GM19452 (cell line): ENCODE measurements around the gene CA7.

Experiments used
- ATAC-seq: cut with Tn5 transposase; IDR thresholded peaks from one replicate; pipeline ENCODE4 v1.9.1; 2021; ENCODE audit not compliant: unreplicated experiment

CA7 gene

DNA sequence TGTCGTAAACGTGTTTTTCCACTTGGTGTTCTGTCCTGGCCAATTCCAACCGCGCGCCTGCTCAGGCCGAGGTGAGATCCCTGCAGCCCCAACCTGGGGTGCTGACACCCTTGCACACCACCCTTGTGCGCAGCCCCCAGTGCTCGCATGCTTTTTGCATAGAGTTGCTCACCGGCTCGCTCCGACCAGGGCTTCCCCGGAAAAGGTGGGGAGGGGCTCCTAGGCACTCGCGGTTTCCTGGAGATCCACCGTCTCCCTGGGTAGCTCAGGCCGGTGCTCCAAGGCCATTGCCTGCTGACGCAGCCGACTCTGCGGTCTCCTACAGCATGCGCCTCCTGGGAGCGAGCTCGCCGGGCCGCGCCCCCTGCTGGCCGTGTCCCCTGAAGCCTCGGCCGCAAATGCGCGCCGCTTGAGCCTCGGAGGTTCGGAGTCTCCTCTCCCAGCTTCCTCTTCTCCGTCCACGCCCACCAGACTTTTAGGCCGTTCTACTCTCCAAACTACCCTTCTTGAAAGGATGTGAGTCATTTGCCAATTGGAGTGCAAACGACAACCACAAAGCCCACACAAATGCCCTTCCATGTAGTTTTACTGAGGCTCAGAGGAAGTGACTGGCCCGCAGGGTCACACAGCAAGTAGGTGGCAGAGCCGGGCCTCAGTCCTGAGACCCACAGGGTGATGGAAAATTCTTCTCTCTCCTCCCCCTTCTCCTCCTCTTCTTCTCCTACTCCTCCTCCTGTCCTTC is 28.9 kb downstream of the CA7 start:
- ATAC-seq, result peak; percentile 85

DNA sequence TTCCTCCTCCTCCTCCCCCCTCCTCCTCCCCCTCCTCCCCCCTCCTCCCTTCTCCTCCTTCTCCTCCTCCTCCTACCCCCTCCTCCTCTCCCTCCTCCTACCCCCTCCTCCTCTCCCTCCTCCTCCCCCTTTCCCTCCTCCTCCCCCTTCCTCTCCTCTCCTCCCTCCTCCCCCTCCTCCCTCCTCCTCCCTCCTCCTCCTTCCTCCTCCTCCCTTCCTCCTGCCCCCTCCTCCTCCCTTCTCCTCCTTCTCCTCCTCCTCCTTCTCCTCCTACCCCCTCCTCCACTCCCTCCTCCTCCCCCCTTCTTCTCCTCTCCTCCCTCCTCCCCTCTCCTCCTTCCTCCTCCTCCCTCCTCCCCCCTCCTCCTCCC is 29.5 kb downstream of the CA7 start:
- no peak for ATAC-seq

DNA sequence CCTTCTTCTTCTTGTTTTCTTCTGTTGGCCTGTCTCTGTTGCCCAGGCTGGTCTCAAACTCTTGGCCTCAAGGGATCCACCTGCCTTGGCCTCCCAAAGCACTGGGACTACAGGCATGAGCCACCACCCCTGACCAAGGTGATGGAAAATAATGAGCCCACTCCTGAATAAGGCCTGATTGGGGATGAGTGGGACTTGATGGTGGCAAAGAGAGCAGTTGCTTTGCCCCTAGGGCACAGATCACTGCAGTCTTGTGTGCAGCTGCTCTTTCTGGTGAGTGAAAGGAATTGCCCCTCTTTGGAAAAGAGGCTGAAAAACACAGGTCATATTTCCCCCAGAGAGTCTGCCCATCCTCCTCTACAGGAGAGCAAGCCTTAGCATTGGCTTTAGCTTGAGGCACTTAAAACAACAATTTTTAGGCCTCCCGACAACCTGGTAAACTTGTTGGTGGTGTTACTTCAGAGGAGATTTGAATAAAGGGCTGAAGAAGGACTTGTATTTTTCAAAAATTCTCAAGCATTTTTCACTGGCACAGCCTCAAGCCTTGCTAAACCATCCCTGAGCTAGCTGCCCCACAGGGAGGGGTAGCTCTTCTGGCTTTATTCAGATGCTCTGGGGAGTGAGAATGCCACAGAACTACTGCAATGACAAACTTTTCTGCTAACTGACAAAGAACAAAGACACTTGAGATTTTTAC is 30.0 kb downstream of the CA7 start:
- no peak for ATAC-seq

DNA sequence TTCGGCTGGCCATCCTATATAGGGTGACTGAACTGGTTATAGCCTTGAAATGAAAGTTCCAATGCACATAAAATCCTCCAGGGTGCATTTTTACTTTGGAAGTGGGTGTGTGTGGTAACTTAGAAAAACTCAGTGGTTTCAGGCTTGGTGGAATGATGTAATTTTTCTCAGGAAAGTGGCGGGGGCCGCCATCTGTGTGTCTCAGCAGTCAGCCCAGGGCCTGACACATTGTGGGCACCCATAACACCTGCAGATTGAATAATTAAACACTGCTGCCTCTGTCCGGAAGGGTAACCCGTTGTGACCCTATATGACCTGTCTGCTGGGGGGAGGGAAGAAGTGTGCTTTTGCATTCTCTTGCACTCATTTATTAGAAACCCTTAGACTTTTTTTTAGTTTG is 33.9 kb downstream of the CA7 start:
- ATAC-seq, result peak; percentile 22

DNA sequence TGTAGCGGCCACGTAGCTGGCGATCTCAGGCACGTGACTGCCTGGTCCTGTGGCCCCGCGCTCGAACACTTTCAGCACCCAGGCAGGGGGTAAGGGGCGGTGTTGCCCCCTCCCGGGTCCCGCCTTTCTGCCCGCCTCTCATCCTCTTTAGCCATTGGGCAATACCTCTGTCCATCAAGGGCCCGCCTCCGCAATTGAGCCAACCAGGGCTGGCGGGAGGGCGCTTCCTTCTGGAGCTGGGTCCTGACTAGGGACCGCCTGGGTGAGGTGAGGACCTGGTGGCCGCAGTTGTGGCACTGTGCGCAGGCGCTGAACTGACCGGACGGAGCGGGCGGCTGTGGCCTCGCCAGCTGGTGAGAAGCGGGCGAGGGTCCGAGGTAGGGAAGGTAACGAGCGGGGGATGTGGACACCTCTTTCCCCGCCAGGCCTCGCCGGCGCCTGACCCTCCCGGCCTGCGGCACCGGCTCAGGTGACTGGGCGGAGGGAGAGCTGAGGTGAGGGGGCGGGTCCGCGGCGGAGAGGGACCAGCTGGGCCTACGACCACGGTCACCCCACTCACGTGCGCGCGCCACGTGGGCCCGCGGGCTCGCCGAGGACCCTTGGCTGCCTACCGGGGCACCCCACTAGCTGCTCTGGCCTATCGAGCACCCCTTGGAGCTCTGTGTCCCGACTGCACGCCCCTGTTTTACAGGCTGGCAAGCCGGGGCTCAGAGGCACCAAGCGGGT is 36.2 kb downstream of the CA7 start, which contains the start of gene PDP2:
PDP2 (plus strand) TSS at position 228 of the 726 bp plus-strand sequence. CDS start 3,770 bp downstream, outside the sequence.
- ATAC-seq, result peak; percentile 91

DNA sequence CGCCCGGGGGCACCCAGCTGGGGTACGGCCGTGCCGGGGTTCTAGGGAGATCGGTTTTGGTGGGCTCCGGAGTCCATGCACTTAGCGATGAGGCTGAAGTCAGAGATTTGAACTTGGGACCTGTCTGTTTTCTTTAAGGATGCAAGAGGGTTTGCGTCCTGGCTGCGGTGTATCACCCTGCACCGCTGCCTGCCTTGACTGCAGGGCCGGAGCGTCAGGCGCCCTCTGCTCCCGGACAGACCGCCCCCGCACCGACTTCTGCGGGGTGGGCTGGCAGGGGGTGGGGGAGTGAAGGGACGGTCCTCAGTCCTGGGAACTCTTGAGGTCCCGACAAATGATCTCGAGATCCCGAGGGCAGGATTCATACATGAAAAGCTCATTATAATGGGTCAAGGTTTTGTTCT is 36.8 kb downstream of the CA7 start:
- peak; percentile 8 for ATAC-seq

DNA sequence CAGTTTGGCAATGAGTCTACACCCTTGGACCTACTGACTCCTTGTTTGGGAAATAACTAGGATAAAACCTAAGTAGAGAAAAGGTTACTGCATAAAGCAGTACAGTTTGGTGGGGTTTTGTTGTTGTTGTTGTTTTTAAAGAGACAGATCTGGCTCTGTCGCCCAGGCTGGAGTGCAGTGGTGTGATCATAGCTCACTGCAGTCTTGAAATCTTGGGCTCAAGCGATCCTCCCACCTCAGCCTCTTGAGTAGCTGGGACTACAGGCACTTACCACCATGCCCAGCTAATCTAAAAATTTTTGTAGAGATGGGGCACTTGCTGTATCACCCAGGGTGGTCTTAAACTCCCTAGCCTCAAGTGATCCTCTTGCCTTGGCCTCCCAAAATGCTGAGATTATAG is 37.3 kb downstream of the CA7 start:
- no peak for ATAC-seq

DNA sequence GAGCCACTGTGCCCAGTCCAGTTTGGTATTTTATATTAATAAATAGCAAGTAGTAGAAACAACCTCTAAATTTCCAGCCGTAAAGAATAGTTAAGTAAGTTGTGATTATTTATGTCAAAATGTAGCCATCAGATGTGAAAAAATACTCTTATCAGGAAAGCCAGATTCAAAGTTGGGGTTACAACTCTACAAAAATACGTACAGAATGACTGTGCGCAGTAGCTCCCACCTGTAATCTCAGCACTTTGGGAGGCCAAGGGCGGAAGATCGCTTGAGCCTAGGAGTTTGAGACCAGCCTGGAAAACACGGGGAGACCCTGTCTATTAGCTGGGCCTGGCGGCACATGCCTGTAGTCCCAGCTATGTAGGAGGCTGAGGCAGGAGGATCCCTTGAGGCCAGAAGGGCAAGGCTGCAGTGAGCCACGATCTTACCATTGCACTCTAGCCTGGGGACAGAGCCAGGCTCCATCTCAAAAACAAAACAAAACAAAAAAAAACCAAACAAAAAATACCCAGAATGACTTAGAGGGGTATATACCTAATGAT is 37.8 kb downstream of the CA7 start:
- no peak for ATAC-seq

DNA sequence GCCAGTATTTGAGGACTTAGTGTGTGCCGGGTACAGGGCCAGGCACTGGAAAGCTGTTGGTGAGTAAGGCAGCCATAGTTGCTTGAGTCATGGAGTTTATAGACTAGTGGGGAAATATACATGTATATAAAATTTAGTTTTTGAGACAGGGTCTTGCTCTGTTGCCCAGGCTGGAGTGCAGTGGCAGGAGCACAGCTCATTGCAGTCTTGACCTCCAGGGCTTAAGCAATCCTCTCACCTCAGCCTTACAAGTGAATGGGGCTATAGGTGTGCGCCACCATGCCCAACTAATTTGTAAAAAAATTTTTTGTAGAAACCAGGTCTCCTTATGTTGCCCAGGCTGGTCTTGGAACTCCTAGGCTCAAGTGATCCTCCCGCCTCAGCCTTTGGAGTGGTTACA is 38.5 kb downstream of the CA7 start:
- ATAC-seq, result no peak

DNA sequence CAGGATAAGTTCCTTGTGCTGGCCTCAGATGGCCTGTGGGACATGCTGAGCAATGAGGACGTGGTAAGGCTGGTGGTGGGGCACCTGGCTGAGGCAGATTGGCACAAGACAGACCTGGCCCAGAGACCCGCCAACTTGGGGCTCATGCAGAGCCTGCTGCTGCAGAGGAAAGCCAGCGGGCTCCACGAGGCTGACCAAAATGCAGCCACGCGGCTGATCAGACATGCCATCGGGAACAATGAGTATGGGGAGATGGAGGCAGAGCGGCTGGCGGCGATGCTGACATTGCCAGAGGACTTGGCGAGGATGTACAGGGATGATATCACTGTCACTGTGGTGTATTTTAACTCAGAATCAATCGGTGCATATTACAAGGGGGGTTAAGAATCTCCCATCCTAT is 41.3 kb downstream of the CA7 start:
- no peak for ATAC-seq

DNA sequence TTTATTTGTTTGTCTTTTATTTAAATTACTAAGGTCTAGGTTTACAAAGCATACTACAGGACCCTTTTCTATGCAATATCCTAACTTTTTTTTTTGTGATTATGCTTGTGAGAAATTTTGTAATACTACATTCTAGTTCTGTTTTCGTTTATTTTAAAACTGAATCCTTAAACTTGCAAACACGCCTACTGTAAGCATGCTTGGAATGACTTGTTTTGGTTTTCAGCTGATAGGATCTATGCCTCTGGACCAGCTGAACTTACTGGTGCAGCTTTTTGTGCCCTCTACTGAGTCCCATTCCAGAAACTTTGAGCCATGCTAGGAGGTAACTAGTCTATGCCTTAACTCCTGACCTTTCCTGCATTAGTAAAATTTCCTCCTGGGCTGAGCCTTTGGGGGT is 42.1 kb downstream of the CA7 start:
- ATAC-seq, result no peak

DNA sequence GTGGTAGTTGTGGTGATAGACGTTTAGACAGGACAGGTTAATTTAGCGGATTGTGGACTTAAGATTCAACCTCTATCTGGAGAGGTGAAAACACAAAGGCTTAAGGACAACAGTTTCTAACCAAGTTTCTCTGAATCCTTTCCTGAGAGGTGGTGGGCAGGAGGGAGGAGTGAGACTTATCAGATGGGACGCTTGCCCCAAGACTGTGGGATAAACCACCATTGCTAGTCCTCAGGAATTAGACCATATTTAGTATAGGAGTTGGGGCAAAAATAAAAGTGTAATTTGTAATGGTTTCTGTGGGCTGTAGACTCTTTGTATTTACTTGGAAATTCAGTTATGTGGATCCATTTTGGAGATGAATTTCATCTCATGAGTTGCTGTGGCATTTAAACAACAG is 42.7 kb downstream of the CA7 start:
- ATAC-seq, result no peak

DNA sequence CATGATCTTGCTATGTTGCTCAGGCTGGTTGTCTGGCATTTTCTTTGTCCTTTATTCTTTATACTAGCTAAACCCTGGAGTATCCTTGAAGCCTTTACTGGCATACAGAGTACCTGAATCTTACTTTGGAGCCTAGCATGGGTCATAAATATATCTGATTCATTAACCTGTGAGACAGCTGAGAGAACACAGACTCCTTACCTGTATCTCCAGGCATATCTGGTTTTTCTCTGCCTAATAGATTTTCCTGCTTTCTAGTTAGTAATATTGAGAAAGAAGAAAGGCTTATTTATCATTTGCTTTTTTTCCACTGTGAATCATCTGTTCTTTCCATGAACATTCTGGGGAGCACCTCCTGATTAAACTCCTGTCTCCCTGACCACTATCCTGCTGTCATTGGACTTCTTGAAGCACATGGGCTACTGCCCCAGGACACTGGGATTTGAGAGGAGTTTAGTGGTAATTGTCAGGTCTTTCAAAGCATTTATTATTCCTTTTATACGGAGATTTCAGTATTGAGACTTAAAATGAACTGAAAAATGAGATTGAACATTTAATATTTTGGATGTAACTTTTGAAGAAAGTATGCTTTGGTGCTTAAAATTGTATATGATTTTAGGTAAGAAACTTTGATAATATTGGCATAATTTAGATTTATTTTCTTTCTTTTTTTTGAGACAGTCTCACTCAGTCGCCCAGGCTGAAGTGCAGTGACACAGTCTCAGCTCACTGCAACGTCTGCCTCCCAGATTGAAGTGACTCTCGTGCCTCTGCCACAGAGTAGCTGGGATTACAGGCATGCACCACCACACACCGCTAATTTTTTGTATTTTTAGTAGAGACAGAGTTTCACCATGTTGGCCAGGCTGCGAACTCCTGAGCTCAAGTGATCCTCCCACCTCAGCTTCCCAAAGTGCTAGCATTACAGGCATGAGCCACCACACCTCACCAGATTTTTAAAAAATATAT is 44.7 kb downstream of the CA7 start:
- no peak for ATAC-seq

DNA sequence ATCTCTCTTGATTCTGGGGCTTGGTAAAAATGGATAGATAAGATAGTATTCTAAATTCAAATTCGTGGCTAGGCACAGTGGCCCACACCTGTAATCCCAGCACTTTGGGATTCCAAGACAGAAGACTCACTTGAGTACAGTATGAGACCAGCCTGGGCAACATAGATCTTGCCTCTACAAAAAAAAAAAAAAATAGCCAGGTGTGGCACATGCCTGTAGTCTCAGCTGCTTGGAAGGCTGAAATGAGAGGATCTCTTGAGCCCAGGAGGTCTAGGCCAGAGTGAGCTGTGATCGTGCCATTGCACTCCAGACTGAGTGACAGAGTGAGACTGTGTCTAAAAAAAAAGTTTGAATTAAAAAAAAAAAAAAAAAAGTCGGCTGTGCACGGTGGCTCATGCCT is 45.4 kb downstream of the CA7 start:
- no peak for ATAC-seq

DNA sequence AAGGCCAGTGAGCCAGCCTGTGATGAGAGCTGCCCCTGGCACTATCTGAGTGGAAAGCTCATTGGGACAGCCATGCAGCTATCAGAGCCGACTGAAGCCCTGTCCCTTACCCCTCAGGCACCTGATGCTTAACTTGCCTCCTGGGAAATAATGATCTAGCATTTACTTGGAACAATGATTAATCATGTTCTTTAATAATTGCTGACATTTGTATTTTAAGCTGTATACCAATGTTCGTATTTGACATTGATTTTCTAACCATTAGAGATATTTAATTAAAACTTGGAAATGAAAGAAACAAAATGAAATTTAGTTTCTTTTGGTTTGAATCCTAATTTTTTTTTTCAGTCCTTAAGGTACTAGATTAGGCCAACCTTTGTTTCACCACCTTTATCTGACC is 46.6 kb downstream of the CA7 start:
- no peak for ATAC-seq

DNA sequence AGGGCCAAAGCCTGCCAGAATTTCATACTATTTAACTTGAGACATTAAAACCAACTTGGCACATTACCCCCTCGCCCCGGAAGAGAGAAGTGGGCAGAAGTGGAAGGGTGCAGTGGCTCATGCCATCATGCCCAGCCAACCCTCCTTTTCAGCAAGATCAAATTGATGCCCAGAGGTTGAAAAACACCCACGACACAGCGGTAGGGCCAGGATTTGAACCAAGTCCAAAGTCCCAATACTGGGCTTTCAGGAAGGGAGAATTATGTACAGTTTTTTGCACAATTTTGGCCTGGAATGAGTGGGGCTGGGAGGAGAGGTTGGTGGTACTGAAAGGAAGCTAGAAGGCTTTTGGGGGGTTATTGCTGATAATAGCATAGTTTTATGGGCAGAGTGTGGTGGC is 47.1 kb downstream of the CA7 start:
- ATAC-seq, result no peak

DNA sequence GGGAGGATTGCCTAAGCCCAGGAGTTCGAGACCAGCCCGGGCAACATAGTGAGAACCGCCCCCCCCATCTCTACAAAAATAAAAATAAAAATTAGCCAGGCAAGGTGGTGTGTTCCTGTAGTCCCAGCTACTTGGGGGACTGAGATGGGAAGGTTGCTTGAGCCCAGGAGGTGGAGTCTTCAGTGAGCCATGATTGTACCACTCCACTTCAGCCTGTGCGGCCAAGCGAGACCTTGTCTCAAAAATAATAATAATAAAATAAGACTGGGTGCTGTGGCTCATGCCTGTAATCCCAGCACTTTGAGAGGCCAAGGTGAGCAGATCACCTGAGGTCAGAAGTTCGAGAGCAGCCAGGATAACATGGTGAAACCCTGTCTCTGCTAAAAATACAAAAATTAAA is 47.6 kb downstream of the CA7 start:
- ATAC-seq, result no peak

DNA sequence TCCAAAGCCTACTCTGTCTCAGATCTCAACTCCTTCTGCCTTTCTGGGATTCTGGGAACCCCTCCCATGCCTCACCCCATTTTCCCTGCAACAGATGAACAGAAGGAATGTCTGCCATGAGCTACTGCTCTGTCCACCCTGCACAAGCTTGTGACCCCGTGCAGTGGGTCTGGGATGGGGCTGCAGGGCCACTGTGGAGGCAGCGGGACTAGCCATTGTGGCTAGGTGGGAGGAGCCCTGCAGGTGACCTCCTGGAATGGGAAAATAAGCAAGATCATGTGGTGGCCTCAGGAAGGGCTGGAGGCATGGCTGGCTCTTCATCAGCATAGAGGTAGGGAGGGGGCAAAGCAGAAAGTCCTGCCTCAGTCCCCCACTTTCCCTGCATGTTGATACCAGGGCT is 49.8 kb downstream of the CA7 start:
- no peak for ATAC-seq

DNA sequence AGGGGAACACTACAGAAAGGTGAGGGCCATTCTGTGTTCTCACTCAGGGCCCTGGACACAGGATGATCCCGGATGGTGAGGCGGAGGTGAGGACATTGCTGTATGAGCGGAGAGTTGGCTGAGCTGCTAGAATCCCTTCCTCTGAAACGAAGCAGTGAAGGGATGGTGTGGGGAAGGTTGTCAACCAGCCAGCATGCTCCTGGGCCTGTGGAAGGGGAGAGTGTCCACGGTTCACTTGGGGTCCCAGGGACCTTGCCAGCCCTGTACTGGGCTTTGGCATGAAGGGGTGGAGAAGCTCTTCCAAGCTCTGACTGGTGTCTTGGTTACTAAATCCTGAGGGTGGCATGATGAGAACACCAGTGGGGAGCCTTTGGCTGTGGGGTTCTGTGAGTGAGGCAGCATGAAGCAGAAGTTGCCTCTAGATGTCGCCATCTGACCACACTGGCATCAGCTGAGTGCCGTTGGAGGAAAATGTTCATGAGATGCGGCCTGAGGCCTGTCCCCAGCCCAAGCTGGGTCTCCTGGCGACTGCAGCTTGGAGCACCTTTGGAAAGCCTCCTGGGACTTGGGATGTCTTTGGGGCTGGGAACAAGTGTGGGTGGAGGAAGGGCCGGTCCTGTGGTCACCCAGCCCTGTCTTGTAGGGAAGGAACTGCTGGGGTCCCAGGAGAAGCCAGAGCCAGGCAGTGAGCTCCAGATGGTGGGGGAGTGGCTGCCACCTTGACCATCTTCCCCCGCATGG is 50.9 kb downstream of the CA7 start:
- no peak for ATAC-seq

DNA sequence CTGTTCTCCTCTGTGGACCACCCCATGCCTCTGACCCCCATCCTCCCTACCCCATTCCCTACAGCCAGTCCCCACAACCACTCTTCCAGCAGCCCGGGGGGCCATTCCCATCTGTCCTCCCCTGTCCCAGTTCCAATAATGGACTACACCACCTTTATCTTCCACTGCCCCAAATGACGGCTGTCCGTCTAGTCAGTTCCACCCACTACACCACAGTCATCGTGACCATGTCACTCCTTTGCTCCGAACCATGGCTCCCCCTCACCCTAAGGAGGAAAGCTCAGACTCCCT is 51.4 kb downstream of the CA7 start:
- ATAC-seq, result no peak
